Measurements from ENCODE around the gene APOBEC3B. TPM values are rescaled to one million over a fixed set of nuclear protein-coding genes. Genes with fewer than 3 reads are reported as not detected.

The APOBEC3B gene
- polyA plus RNA-seq, 6 donors from 2014 or later: 0.44 to 1.5 (median 0.56) TPM; not detected in 1

- ATAC-seq (ENCODE audit: low read depth in 2 of 2) (no peak), DNase-seq (no peak)
- peak overlapping the region; percentile 57 to 97 (median 94) for H3K27ac Mint-ChIP-seq
- H3K27me3 Mint-ChIP-seq: no peaks in the 10 kb centered on the region
- peaks cover 0 to 20% of the 10 kb centered on the region in 2 donors for H3K36me3 Mint-ChIP-seq
- H3K4me3 Mint-ChIP-seq: peak overlapping the region; percentile 84 to 95 (median 92)
- no peaks in the 10 kb centered on the region for H3K9me3 Mint-ChIP-seq
- H3K4me1 Mint-ChIP-seq: peaks cover 46 to 67% (median 53%) of the 10 kb centered on the region in 3 donors
Measured at GRCh38 chr22:39041908-39042307, 59.8 kb downstream of the APOBEC3B start.

Other genes starting within 250 kb of the APOBEC3B start
- 100 to 1,000 TPM; 146 to 327 (median 208) TPM for gene SUN2, start 226.3 kb upstream of the APOBEC3B start, polyA plus RNA-seq (ENCODE audit: low read depth in 6 of 6)
- 10 to 100 TPM; 10.6 to 15.7 (median 12.7) TPM for gene DNAL4, start 188.2 kb upstream of the APOBEC3B start, polyA plus RNA-seq (ENCODE audit: low read depth in 6 of 6)
- gene NPTXR, start 138.3 kb upstream of the APOBEC3B start, polyA plus RNA-seq (ENCODE audit: low read depth in 6 of 6): under 1 TPM in 3 of 6 donors, not detected in 3; 0.05 to 0.17 (median 0.11) TPM
- 1 to 10 TPM; 1.1 to 5.0 (median 3.7) TPM for gene CBX6, start 110.1 kb upstream of the APOBEC3B start, polyA plus RNA-seq (ENCODE audit: low read depth in 6 of 6)
- gene APOBEC3A, start 24.7 kb upstream of the APOBEC3B start, polyA plus RNA-seq (ENCODE audit: low read depth in 6 of 6): 1 to 10 TPM in 1 of 6 donors, under 1 TPM in 2, not detected in 3; 0.29 to 2.8 (median 0.40) TPM
- 100 to 1,000 TPM; 296 to 326 (median 316) TPM for gene APOBEC3C, start 31.9 kb downstream of the APOBEC3B start, polyA plus RNA-seq (ENCODE audit: low read depth in 6 of 6)
- gene APOBEC3D, start 38.8 kb downstream of the APOBEC3B start, polyA plus RNA-seq (ENCODE audit: low read depth in 6 of 6): 10 to 100 TPM; 10.4 to 33.9 (median 20.4) TPM
- 10 to 100 TPM; 32.0 to 56.2 (median 36.4) TPM for gene APOBEC3F, start 58.5 kb downstream of the APOBEC3B start, polyA plus RNA-seq (ENCODE audit: low read depth in 6 of 6)
- 100 to 1,000 TPM in 4 of 6 donors, 10 to 100 TPM in 2; 87.2 to 136 (median 120) TPM for gene APOBEC3G, start 94.9 kb downstream of the APOBEC3B start, polyA plus RNA-seq (ENCODE audit: low read depth in 6 of 6)
- 1 to 10 TPM in 1 of 6 donors, under 1 TPM in 1, not detected in 4; 0.77 to 1.2 TPM for gene APOBEC3H, start 114.9 kb downstream of the APOBEC3B start, polyA plus RNA-seq (ENCODE audit: low read depth in 6 of 6)
- 10 to 100 TPM in 5 of 6 donors, 1 to 10 TPM in 1; 9.9 to 38.5 (median 21.7) TPM for gene CBX7, start 170.3 kb downstream of the APOBEC3B start, polyA plus RNA-seq (ENCODE audit: low read depth in 6 of 6)